HFF-Myc (cell line): ENCODE data around the gene CELA2B.
A peak's percentile ranks its signal among the peaks of the same experiment; 100 is the strongest.
"Not testable (repeated sequence)": the region's sequence is repeated elsewhere in the genome, so short reads cannot be mapped to it uniquely, and the experiment has no call there.

Experiments used
- DNase-seq: peaks from one replicate; pipeline ENCODE4 v3.0.0-alpha.2; 2011; ENCODE audit warnings: low read depth; ENCODE audit errors: extremely low read depth
- H3K4me3 ChIP-seq: replicated peaks from 2 replicates; pipeline ENCODE4 v1.5.1; 2011; ENCODE audit warnings: low read depth, mild to moderate bottlenecking, control low read depth, low read length
- CTCF ChIP-seq: IDR thresholded peaks from 2 replicates; pipeline ENCODE4 v1.5.1; 2012; ENCODE audit warnings: mild to moderate bottlenecking, low read depth, low read length, control low read depth; ENCODE audit errors: missing control alignments

Gene CELA2B

GRCh38 chr1:15430787-15431570, 44.9 kb upstream of the CELA2B start:
- H3K4me3 ChIP-seq = no peak overlapping the region
- TF ChIP-seq CTCF = peak; percentile 94
- no peak for DNase-seq

DNA sequence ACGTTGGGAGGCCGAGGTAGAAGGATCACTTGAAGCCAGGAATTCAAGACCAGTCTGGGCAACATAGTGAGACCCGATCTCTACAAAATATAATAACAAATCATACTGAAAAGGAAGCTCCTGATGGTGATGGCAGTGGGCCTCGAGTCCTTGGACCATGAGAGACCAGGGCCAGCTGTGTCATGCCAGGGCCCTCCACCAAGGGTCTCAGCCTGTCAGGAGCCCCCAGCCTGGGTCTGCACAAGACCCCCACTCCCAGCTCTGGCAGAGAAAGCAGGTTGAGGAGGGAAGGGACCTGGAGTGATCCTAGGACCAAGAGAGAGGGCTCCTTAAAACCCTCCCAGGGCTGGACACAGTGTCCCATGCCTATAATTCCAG, 44.3 kb upstream of the CELA2B start:
- no peak for TF ChIP-seq CTCF
- DNase-seq = no peak
- no peak overlapping the region for H3K4me3 ChIP-seq

DNA sequence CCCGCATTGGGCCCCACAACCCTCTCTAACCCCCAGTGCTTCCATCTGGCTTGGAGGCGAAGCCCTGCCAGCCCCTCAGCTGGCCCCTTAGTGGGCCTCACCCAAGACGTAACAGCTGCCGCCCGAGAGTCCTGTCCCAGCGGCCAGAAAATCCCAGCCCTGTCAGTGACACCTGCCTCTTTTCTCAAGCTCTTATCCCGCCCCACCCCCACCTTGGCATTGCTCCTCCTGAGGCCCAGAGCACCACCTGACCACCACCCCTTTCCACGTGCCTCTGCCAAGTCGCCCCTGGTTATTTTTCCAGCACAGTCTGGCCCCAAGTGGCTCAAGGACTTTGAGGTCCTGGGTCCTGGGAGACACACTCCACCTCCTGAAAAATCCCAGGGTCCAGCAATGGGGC, 43.6 kb upstream of the CELA2B start:
- no peak for TF ChIP-seq CTCF
- DNase-seq = no peak
- H3K4me3 ChIP-seq = no peak overlapping the region

GRCh38 chr1:15433471-15433870, 42.4 kb upstream of the CELA2B start:
- DNase-seq = no peak
- no peak for TF ChIP-seq CTCF
- no peak overlapping the region for H3K4me3 ChIP-seq

GRCh38 chr1:15434739-15435138, 41.2 kb upstream of the CELA2B start:
- not testable (repeated sequence) for DNase-seq, H3K4me3 ChIP-seq

- DNase-seq = no peak
- TF ChIP-seq CTCF = no peak
- no peak overlapping the region for H3K4me3 ChIP-seq
Measured at GRCh38 chr1:15435239-15436077, 40.4 kb upstream of the CELA2B start.

DNA sequence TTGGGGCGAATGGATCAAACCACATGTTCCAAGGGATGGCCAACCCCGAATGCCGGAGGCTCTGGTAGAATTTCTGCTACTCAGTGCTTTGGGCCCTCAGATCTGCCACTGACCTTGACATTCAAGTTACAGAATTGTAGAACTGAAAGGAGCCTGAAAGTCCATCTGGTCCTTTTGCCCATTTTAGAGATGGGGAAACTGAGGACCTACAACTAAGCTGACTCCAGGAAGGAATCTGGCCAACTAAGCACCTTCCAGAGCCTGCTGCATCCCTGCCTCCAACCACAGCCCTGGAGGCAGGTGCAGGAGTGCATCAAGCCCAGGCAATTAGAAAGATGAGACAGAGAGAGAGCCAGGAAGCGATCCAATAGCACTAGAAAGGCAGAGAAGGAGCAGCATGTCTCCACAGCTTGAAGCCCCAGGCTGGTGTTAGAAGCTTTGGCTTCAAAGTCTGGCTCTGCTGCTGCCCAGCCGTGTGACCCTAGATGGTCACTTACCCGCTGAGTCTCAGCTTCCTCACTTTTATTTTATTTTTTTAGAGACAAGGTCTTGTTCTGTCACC, 38.9 kb upstream of the CELA2B start:
- no peak for TF ChIP-seq CTCF
- no peak overlapping the region for H3K4me3 ChIP-seq
- no peak for DNase-seq
